ENCODE data around the gene GUF1.
A peak's percentile ranks its signal among the peaks of the same experiment; 100 is the strongest.

The GUF1 gene

DNA sequence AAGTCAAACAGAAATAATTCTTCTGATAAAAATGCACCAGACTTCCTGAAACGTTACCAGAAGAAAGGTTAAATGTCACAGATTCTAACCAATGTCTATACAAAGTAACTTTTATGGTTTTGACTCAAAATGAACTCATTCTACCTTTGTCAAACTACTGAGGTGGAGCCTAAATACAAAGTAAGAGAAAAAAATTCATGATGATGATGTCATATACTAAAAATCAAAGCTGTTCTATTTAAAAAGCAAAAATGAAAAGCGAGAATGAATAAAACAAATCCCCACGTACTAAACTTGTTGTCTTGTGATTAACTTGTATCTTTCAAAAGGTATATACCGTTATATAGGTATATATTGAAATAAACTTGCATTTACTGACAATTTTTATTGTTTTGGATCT lies 26.5 kb downstream of the GUF1 start:
- no peaks in the 10 kb centered on the region for H3K9me3 ChIP-seq
- H3K27me3 ChIP-seq = no peaks in the 10 kb centered on the region
- intact Hi-C loops (cut with DNase I; ENCODE audit: low total_unique reads) = no loop called here
- no peak overlapping the region for H3K27ac ChIP-seq
- DNase-seq = no peak
- no peak overlapping the region for H3K4me3 ChIP-seq
- TF ChIP-seq, protein P1, sequence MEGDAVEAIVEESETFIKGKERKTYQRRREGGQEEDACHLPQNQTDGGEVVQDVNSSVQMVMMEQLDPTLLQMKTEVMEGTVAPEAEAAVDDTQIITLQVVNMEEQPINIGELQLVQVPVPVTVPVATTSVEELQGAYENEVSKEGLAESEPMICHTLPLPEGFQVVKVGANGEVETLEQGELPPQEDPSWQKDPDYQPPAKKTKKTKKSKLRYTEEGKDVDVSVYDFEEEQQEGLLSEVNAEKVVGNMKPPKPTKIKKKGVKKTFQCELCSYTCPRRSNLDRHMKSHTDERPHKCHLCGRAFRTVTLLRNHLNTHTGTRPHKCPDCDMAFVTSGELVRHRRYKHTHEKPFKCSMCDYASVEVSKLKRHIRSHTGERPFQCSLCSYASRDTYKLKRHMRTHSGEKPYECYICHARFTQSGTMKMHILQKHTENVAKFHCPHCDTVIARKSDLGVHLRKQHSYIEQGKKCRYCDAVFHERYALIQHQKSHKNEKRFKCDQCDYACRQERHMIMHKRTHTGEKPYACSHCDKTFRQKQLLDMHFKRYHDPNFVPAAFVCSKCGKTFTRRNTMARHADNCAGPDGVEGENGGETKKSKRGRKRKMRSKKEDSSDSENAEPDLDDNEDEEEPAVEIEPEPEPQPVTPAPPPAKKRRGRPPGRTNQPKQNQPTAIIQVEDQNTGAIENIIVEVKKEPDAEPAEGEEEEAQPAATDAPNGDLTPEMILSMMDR (IDR thresholded peaks at IDR 0.05) = no peak
- H3K4me1 ChIP-seq = no peaks in the 10 kb centered on the region
- peaks cover 18 to 61% (median 41%) of the 10 kb centered on the region in 3 donors for H3K36me3 ChIP-seq

DNA sequence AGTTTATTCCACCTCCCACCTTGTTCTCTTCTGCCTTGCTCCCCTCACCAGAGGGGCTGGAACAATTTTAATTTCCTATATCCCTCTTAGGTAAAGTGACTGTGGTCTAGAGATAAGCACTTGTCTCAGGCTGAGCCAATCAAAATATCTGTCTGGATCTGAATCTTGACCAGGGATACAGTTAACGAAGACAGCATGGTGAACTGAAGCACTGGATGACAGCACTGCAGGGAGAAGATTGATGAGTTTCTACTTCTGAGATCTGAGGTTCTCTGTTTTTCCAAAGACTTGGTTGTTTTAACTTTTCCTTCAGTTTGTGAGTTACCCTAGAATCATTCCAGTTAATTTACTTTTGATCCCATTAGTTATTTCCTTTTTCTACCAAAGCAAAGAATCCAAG lies 34.9 kb downstream of the GUF1 start:
- no peak for DNase-seq
- no peaks in the 10 kb centered on the region for H3K36me3 ChIP-seq
- no peaks in the 10 kb centered on the region for H3K27me3 ChIP-seq
- intact Hi-C loops (cut with DNase I; ENCODE audit: low total_unique reads) = no loop called here
- no peak overlapping the region for H3K4me3 ChIP-seq
- no peaks in the 10 kb centered on the region for H3K9me3 ChIP-seq
- TF ChIP-seq, protein P1 (IDR thresholded peaks at IDR 0.05) = no peak
- H3K4me1 ChIP-seq = peaks cover 0 to 19% (median 2%) of the 10 kb centered on the region in 4 donors
- H3K27ac ChIP-seq = no peak overlapping the region

DNA sequence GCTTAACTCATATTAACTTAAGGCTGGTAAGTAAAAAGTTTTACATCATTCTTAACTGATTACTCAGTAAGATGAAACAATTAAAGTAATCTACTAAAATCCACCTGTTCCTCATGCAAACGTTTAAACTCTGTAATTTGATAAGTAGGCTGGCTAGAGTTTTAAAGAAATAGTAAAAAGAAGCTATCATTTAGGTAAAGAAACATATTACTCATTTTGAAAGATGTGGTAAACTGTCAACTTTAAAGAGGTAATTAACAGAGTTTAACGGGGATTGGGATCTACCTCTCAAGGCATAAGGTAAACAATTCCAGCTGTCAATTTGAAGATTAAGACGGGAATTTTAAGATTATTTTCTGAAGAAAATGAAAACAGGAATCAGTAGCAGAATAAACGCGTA lies 38.4 kb downstream of the GUF1 start:
- no peak overlapping the region for H3K4me3 ChIP-seq
- no peaks in the 10 kb centered on the region for H3K36me3 ChIP-seq
- TF ChIP-seq, protein P1 (IDR thresholded peaks at IDR 0.05) = no peak
- no peak overlapping the region for H3K27ac ChIP-seq
- no peaks in the 10 kb centered on the region for H3K27me3 ChIP-seq
- no peaks in the 10 kb centered on the region for H3K9me3 ChIP-seq
- peaks cover 0 to 16% (median 3%) of the 10 kb centered on the region in 4 donors for H3K4me1 ChIP-seq
- intact Hi-C loops (cut with DNase I; ENCODE audit: low total_unique reads) = no loop called here
- DNase-seq = no peak

DNA sequence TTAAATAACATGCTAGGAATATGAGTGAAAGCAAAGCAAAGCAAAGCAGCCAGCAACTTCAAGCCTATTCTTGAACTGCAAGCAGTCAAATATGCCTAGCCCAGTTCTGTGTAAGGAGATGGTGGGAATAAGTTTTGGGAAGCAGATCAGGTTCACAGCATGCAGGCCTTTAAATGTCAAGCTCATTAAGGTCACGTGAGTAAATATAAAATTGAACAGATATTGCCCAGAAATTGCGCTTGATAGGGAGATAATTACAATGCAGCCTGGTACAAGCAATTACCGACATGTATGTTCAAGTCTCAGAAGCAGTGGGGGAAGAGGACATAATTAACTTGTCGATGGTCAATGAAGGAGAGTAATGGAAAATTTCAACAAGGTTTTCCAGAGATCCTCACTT lies 42.2 kb downstream of the GUF1 start:
- Histone ChIP-seq H3K27ac (no peak overlapping the region), H3K4me1 (peaks cover 0 to 14% (median 8%) of the 10 kb centered on the region in 4 donors), H3K9me3 (no peaks in the 10 kb centered on the region), H3K27me3 (no peaks in the 10 kb centered on the region), H3K4me3 (no peak overlapping the region), H3K36me3 (no peaks in the 10 kb centered on the region)
- no peak for DNase-seq
- intact Hi-C loops (cut with DNase I; ENCODE audit: low total_unique reads) = no loop called here
- TF ChIP-seq, protein P1 (IDR thresholded peaks at IDR 0.05) = no peak

DNA sequence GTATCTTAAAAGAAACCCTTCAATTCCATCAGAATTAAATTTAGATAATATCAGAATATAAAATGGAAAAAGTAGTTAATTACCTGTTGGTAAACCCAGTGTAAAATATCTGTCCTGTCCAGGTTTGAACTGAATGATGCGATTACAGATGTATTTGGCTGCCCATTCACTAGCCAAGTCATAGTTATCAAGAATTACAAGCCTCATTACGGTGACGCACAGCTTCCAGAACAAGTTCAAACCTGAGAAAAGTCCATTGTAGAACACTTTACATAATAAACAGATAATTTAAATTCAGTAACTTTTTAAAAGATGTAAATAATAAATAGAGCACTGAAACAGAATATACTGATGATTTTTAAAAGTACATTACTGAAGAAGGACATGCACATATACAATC lies 43.8 kb downstream of the GUF1 start:
- no peaks in the 10 kb centered on the region for H3K36me3 ChIP-seq
- no peaks in the 10 kb centered on the region for H3K27me3 ChIP-seq
- intact Hi-C loops (cut with DNase I; ENCODE audit: low total_unique reads) = no loop called here
- TF ChIP-seq, protein P1 (IDR thresholded peaks at IDR 0.05) = no peak
- H3K9me3 ChIP-seq = no peaks in the 10 kb centered on the region
- peaks cover 0 to 17% (median 10%) of the 10 kb centered on the region in 4 donors for H3K4me1 ChIP-seq
- no peak overlapping the region for H3K4me3 ChIP-seq
- H3K27ac ChIP-seq = no peak overlapping the region
- DNase-seq = no peak

DNA sequence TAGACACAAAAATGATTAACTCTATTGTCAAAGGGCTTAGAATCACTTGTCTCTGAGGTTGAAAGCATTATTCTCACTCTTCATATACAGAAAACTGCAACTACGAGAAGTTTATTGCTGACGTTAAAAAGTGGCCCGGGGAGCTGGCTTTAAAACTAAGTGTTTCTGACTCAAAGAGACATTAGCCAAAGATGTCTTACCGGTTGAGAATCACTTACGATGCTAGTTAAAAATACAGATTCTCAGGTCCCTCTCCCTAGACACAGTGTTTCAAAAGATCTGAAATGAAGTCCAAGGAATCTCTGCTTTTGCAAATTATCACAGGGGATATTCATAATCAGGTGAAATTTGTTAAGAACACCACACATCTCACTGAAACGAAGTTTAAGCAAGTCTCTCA lies 46.9 kb downstream of the GUF1 start:
- TF ChIP-seq, protein P1 (IDR thresholded peaks at IDR 0.05) = no peak
- DNase-seq = no peak
- Histone ChIP-seq H3K27ac (peak overlapping the region; percentile 82 to 86), H3K36me3 (no peaks in the 10 kb centered on the region), H3K4me3 (peak overlapping the region; percentile 80), H3K9me3 (no peaks in the 10 kb centered on the region), H3K27me3 (no peaks in the 10 kb centered on the region), H3K4me1 (peaks cover 0 to 21% (median 9%) of the 10 kb centered on the region in 4 donors)
- intact Hi-C loops (cut with DNase I; ENCODE audit: low total_unique reads) = no loop called here

Measured in tibial artery (tissue), 4 donors.